B cell (primary cell): ENCODE measurements around the gene FKBP2. TPM values are rescaled to one million over a fixed set of nuclear protein-coding genes. Genes with fewer than 3 reads are reported as not detected.

ENCODE experiments used
- ATAC-seq: fragments of 200-7000 bp; cut with Tn5 transposase; one replicate; pipeline ENCODE4 v1.10.0; 2021; ENCODE audit warnings: low read depth, mild to moderate bottlenecking, moderate number of reproducible peaks, moderate library complexity
- CTCF ChIA-PET: fragments of 350-600 bp; sonication (Branson Sonifier 250); formaldehyde crosslinking; loops from one replicate; lab custom pipeline; 2021; ENCODE audit warnings: antibody characterized with exemption, inconsistent platforms; lab: Charles Lee
- POLR2A ChIA-PET: fragments of 350-600 bp; sonication (Branson Sonifier 250); formaldehyde crosslinking; loops from one replicate; lab custom pipeline; 2021; ENCODE audit warnings: antibody characterized with exemption; lab: Charles Lee
- DNase-seq: peaks from one replicate; pipeline ENCODE4 v3.0.0; 2013
- H2AFZ ChIP-seq: 2 replicates; pipeline ENCODE4 v1.6.1; 2012; ENCODE audit warnings: mild to moderate bottlenecking, low read depth, low read length; ENCODE audit not compliant: insufficient read depth, poor library complexity, severe bottlenecking
- H3K27ac ChIP-seq, 2 donors: 1 replicate in 1 of 2; 2 replicates in 1 of 2; pipeline ENCODE4 v1.5.1; 2012 to 2013; ENCODE audit warnings: low read length in 2 of 2, mild to moderate bottlenecking in 2 of 2, moderate library complexity in 1 of 2
- H3K27me3 ChIP-seq, 4 experiments: fragments of 200-600 bp in 1 of 4; sonication (generic) in 1 of 4; replicated peaks in 1 of 4; 1 replicate in 2 of 4; 2 replicates in 2 of 4; pipeline versions ENCODE4 v1.6.1 to v1.7.0; 2013 to 2016; ENCODE audit warnings: low read length in 3 of 4, mild to moderate bottlenecking in 2 of 4, mixed read lengths in 1 of 4, moderate library complexity in 1 of 4; ENCODE audit not compliant: insufficient read depth in 4 of 4, control insufficient read depth in 3 of 4; ENCODE audit errors: control extremely low read depth in 1 of 4
- H3K36me3 ChIP-seq, 2 experiments: replicated peaks in 1 of 2; 1 replicate in 1 of 2; 2 replicates in 1 of 2; pipeline versions ENCODE4 v1.6.1 to v1.7.1; 2013; ENCODE audit warnings: low read length in 1 of 2; ENCODE audit not compliant: insufficient read depth in 2 of 2, control insufficient read depth in 1 of 2; ENCODE audit errors: control extremely low read depth in 1 of 2, extremely low read depth in 1 of 2
- H3K4me1 ChIP-seq, 2 donors: fragments of 200-600 bp in 1 of 2; sonication (generic) in 1 of 2; 1 replicate in 1 of 2; 2 replicates in 1 of 2; pipeline versions ENCODE4 v1.5.1 to v1.6.1; 2013 to 2017; ENCODE audit warnings: low read length in 2 of 2; ENCODE audit not compliant: control insufficient read depth in 2 of 2, insufficient read depth in 2 of 2
- H3K4me2 ChIP-seq: replicated peaks from 2 replicates; pipeline ENCODE3; 2012; ENCODE audit warnings: mild to moderate bottlenecking, low read depth, low read length; ENCODE audit not compliant: poor library complexity, severe bottlenecking
- H3K4me3 ChIP-seq, 5 experiments: fragments of 200-600 bp in 1 of 5; sonication (generic) in 1 of 5; 1 replicate in 3 of 5; 2 replicates in 2 of 5; pipeline versions ENCODE4 v1.5.1 to v1.7.0; 2011 to 2016; ENCODE audit warnings: low read length in 4 of 5, mild to moderate bottlenecking in 4 of 5, low read depth in 2 of 5, control low read depth in 1 of 5, moderate library complexity in 1 of 5; ENCODE audit not compliant: insufficient read depth in 1 of 5; ENCODE audit errors: control extremely low read depth in 1 of 5, extremely low read depth in 1 of 5
- H3K79me2 ChIP-seq: fragments of 200-600 bp; sonication (generic); one replicate; pipeline ENCODE4 v1.6.0; 2016; ENCODE audit warnings: low read length; ENCODE audit not compliant: control insufficient read depth, insufficient read depth
- H3K9ac ChIP-seq: fragments of 200-600 bp; sonication (generic); 2 replicates; pipeline ENCODE4 v1.6.1; 2017; ENCODE audit warnings: mild to moderate bottlenecking, low read length, moderate library complexity
- H3K9me3 ChIP-seq, 3 donors: one replicate each; pipeline versions ENCODE4 v1.6.1 to v1.7.1; 2013; ENCODE audit warnings: low read length in 2 of 3; ENCODE audit not compliant: control insufficient read depth in 2 of 3, insufficient read depth in 1 of 3; ENCODE audit errors: control extremely low read depth in 1 of 3
- H4K20me1 ChIP-seq: 2 replicates; pipeline ENCODE4 v1.6.0; 2012; ENCODE audit warnings: mild to moderate bottlenecking, low read length; ENCODE audit not compliant: insufficient read depth, control insufficient read depth, poor library complexity, severe bottlenecking
- H3K27ac Mint-ChIP-seq: one replicate; pipeline ENCODE4 v1.8.0; 2021; ENCODE audit warnings: mixed read lengths
- H3K27me3 Mint-ChIP-seq: one replicate; pipeline ENCODE4 v1.8.0; 2021; ENCODE audit warnings: mixed read lengths
- H3K4me1 Mint-ChIP-seq: one replicate; pipeline ENCODE4 v1.8.0; 2021; ENCODE audit warnings: mixed read lengths
- H3K4me3 Mint-ChIP-seq: one replicate; pipeline ENCODE4 v1.8.0; 2021; ENCODE audit warnings: mixed read lengths
- H3K9me3 Mint-ChIP-seq: one replicate; pipeline ENCODE4 v1.8.0; 2022; ENCODE audit warnings: mixed read lengths; ENCODE audit not compliant: insufficient read depth
- EZH2 ChIP-seq: IDR thresholded peaks from 2 replicates; pipeline ENCODE4 v1.6.1; 2012; ENCODE audit warnings: borderline replicate concordance, low read depth, mild to moderate bottlenecking, moderate library complexity, low read length; ENCODE audit not compliant: insufficient read depth, poor library complexity, severe bottlenecking
- WGBS: methylation state at CpG from one replicate; pipeline ENCODE4 v1.1.5; 2013; ENCODE audit warnings: missing lambda C conversion rate; ENCODE audit not compliant: insufficient coverage; 5-methylcytosine and 5-hydroxymethylcytosine counted together
- intact Hi-C: fragments of 100-400 bp; cut with micrococcal nuclease; formaldehyde crosslinking; loops from one replicate; pipeline ENCODE4 v1.10.0; 2022
- polyA plus RNA-seq: library from polyadenylated mRNA; depleted of rRNA; stranded (reverse); fragments of >200 nt; gene quantifications from 2 replicates; pipeline ENCODE4 v1.2.3, GENCODE V29; 2012
- total RNA-seq, 2 donors: library from RNA; stranded (reverse); fragments of 120-200 nt in 1 of 2; gene quantifications; 1 replicate in 1 of 2; 2 replicates in 1 of 2; pipeline versions ENCODE4 v1.2.3 to v1.2.4, GENCODE V29; 2013 to 2022
- TF ChIP-seq, protein P1 (sequence below): fragments of 200-600 bp; IDR thresholded peaks from one replicate; pipeline ENCODE4 v1.8.0; 2022; ENCODE audit warnings: antibody characterized with exemption, mild to moderate bottlenecking

FKBP2 gene
- total and polyA plus RNA-seq, 2 donors (not counting 1 experiment from before 2014, with no cell fraction given), result 23.7 to 38.2 TPM

DNA sequence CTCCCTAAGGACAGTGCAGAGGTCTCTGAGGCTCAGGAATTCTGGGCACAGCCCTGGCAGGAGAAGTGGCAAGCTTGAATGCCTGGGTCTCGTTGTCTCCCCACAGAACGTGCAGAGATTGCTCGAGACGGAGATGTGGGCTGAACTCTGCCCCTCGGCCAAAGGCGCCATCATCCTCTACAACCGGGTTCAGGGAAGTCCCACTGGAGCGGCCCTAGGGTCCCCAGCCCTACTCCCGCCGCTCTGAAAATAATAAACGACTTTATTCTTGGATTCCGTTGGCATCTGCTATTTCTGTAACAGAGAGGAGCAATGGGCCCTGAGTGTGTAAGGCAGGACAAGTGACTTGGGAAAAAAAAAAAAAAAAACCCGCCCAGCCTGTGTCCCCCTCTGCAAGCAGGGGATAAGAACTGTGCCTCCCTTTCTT, 11.1 kb upstream of the FKBP2 start:
- H3K4me1 ChIP-seq, result peaks cover 42 to 68% of the 10 kb centered on the region in 2 donors
- H3K27me3 ChIP-seq, result no peaks in the 10 kb centered on the region
- H3K27ac Mint-ChIP-seq, result peak overlapping the region; percentile 97

More for the DNA sequence above, 11.1 kb upstream of the FKBP2 start:
- Histone ChIP-seq H4K20me1 (peaks cover 12% of the 10 kb centered on the region), H3K4me2 (peak overlapping the region; percentile 99), H3K79me2 (peaks cover 27% of the 10 kb centered on the region), H3K9me3 (no peaks in the 10 kb centered on the region), H3K4me3 (peak overlapping the region; percentile 45 to 98 (median 78)), H2AFZ (peak overlapping the region; percentile 85), H3K9ac (peak overlapping the region; percentile 74), H3K36me3 (no peaks in the 10 kb centered on the region), H3K27ac (peak overlapping the region; percentile 84)
- 57% methylated on average over 12 of the region's 13 CpGs for WGBS
- Mint-ChIP-seq H3K27me3 (no peaks in the 10 kb centered on the region), H3K4me1 (peaks cover 58% of the 10 kb centered on the region), H3K4me3 (peak overlapping the region; percentile 95), H3K9me3 (no peaks in the 10 kb centered on the region)
- TF ChIP-seq, protein P1, sequence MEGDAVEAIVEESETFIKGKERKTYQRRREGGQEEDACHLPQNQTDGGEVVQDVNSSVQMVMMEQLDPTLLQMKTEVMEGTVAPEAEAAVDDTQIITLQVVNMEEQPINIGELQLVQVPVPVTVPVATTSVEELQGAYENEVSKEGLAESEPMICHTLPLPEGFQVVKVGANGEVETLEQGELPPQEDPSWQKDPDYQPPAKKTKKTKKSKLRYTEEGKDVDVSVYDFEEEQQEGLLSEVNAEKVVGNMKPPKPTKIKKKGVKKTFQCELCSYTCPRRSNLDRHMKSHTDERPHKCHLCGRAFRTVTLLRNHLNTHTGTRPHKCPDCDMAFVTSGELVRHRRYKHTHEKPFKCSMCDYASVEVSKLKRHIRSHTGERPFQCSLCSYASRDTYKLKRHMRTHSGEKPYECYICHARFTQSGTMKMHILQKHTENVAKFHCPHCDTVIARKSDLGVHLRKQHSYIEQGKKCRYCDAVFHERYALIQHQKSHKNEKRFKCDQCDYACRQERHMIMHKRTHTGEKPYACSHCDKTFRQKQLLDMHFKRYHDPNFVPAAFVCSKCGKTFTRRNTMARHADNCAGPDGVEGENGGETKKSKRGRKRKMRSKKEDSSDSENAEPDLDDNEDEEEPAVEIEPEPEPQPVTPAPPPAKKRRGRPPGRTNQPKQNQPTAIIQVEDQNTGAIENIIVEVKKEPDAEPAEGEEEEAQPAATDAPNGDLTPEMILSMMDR, result no peak
- TF ChIP-seq EZH2, result no peak
- intact Hi-C loops, result loop anchor here (1.0 to 2.0 kb wide), 6 partner anchors 12 to 76 kb away; partner anchors contain the start of genes BAD, ESRRA, FKBP2 and GPR137
- ChIA-PET POLR2A (interaction anchor here (0.6 to 2.4 kb wide), 10 partner anchors 11 to 1032 kb away, joined by 3 to 13 read pairs (median 4); partner anchors contain the start of genes FERMT3, FKBP2 and PRDX5), CTCF (interaction anchor here (1.0 to 1.6 kb wide), 4 partner anchors 16 to 25 kb away, joined by 3 to 6 read pairs (median 4); partner anchors contain the start of gene PLCB3)
- DNase-seq, result no peak
- ATAC-seq, result no peak
